NB4 (cell line): Measurements from ENCODE around the gene SMCO2.

Experiments
- DNase-seq: peaks from one replicate; pipeline ENCODE4 v3.0.0; 2010; ENCODE audit warnings: low read depth
- H3K4me3 ChIP-seq: one replicate; pipeline ENCODE4 v1.5.1; 2011; ENCODE audit warnings: mild to moderate bottlenecking, low read depth, low read length, moderate library complexity
- CTCF ChIP-seq: IDR thresholded peaks from one replicate; pipeline ENCODE4 v1.5.1; 2012; ENCODE audit warnings: low read depth, low read length
- MYC ChIP-seq: IDR thresholded peaks from 2 replicates; pipeline ENCODE4 v1.6.1; 2011; ENCODE audit warnings: low read depth, low read length
- POLR2A ChIP-seq: IDR thresholded peaks from 2 replicates; pipeline ENCODE4 v1.6.1; 2011; ENCODE audit warnings: mild to moderate bottlenecking; ENCODE audit not compliant: insufficient read length; ENCODE audit errors: extremely low read depth
- TF ChIP-seq, protein P1 (sequence below): IDR thresholded peaks from 2 replicates; pipeline ENCODE4 v1.6.1; 2011; ENCODE audit warnings: low read depth, low read length

Gene SMCO2

DNA sequence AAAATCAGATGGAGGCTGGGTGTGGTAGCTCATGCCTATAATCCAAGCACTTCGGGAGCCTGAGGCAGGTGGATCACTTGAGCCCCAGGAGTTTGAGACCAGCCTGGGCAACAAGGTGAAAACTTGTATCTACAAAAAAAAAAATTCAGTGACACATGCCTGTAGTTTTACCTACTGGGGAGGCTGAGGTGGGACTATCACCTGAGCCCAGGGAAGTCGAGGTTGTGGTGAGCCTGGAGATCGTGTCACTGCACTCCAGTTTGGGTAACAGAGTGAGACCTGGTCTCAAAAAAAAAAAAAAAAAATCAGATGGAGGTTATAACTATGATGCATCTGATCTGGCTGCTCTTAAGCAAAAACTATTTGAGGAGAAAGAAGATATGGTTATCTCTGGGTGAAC, 50.9 kb downstream of the SMCO2 start:
- no peak overlapping the region for H3K4me3 ChIP-seq
- no peak for DNase-seq
- TF ChIP-seq CTCF = no peak
- TF ChIP-seq MYC = no peak
- TF ChIP-seq, protein P1, sequence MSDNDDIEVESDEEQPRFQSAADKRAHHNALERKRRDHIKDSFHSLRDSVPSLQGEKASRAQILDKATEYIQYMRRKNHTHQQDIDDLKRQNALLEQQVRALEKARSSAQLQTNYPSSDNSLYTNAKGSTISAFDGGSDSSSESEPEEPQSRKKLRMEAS = no peak
- TF ChIP-seq POLR2A = no peak

GRCh38 chr12:27498149-27498548, 51.6 kb downstream of the SMCO2 start:
- no peak for DNase-seq
- TF ChIP-seq, protein P1 = no peak
- TF ChIP-seq CTCF (no peak), MYC (no peak), POLR2A (no peak)
- no peak overlapping the region for H3K4me3 ChIP-seq

GRCh38 chr12:27498761-27499160, 52.2 kb downstream of the SMCO2 start:
- TF ChIP-seq MYC = no peak
- TF ChIP-seq POLR2A = no peak
- no peak for TF ChIP-seq CTCF
- TF ChIP-seq, protein P1 = no peak
- H3K4me3 ChIP-seq = no peak overlapping the region
- DNase-seq = peak; percentile 71

GRCh38 chr12:27499377-27499776, 52.8 kb downstream of the SMCO2 start:
- DNase-seq = no peak
- no peak for TF ChIP-seq POLR2A
- no peak for TF ChIP-seq MYC
- no peak for TF ChIP-seq CTCF
- TF ChIP-seq, protein P1 = no peak
- no peak overlapping the region for H3K4me3 ChIP-seq

GRCh38 chr12:27500546-27500945, 54.0 kb downstream of the SMCO2 start:
- no peak for DNase-seq
- TF ChIP-seq CTCF (no peak), POLR2A (no peak), MYC (no peak)
- TF ChIP-seq, protein P1 = no peak
- H3K4me3 ChIP-seq = no peak overlapping the region

GRCh38 chr12:27502021-27502435, 55.5 kb downstream of the SMCO2 start:
- no peak for DNase-seq
- H3K4me3 ChIP-seq = no peak overlapping the region
- TF ChIP-seq, protein P1 = no peak
- TF ChIP-seq MYC = no peak
- TF ChIP-seq POLR2A = no peak
- TF ChIP-seq CTCF = no peak
